Measurements from ENCODE around the gene ANKS6.

Gene ANKS6

GRCh38 chr9:98809311-98810101, 13.2 kb upstream of the ANKS6 start:
- Histone ChIP-seq H3K4me3 (ENCODE audit: low read depth in 1 of 2, low read length in 2 of 2) (no peak overlapping the region), H3K79me2 (ENCODE audit: insufficient read depth, low read length) (no peaks in the 10 kb centered on the region), H4K20me1 (ENCODE audit: insufficient read depth, low read length) (no peaks in the 10 kb centered on the region), H3K4me2 (ENCODE audit: insufficient read depth, low read length) (no peak overlapping the region), H3K9me3 (ENCODE audit: insufficient read depth, low read length, severe bottlenecking) (no peaks in the 10 kb centered on the region), H2AFZ (ENCODE audit: low read depth, low read length) (no peak overlapping the region), H3K4me1 (ENCODE audit: insufficient read depth, low read length) (no peaks in the 10 kb centered on the region), H3K36me3 (ENCODE audit: insufficient read depth, low read length) (no peaks in the 10 kb centered on the region), H3K27ac (ENCODE audit: low read length) (no peak overlapping the region), H3K27me3 (ENCODE audit: insufficient read depth, low read length, poor library complexity) (peaks cover 27% of the 10 kb centered on the region), H3K9ac (ENCODE audit: low read depth, low read length) (no peak overlapping the region)
- no peak for TF ChIP-seq EZH2 (IDR thresholded peaks at IDR 0.05; ENCODE audit: borderline replicate concordance, low read depth, low read length, severe bottlenecking)
- TF ChIP-seq CTCF (IDR thresholded peaks at IDR 0.05; ENCODE audit: borderline replicate concordance, extremely low read depth, low read length, poor library complexity, severe bottlenecking): no peak
- DNase-seq: no peak
- ATAC-seq (ENCODE audit: insufficient read depth, low read depth): no peak

GRCh38 chr9:98808875-98809274, 12.5 kb upstream of the ANKS6 start:
- H3K27me3 ChIP-seq (ENCODE audit: insufficient read depth, low read length, poor library complexity): peaks cover 27% of the 10 kb centered on the region
- H3K4me3 ChIP-seq (ENCODE audit: low read depth in 1 of 2, low read length in 2 of 2): no peak overlapping the region
- H3K4me1 ChIP-seq (ENCODE audit: insufficient read depth, low read length): no peaks in the 10 kb centered on the region
- no peak overlapping the region for H3K27ac ChIP-seq (ENCODE audit: low read length)
- no peak for DNase-seq
- no peaks in the 10 kb centered on the region for H4K20me1 ChIP-seq (ENCODE audit: insufficient read depth, low read length)
- no peaks in the 10 kb centered on the region for H3K36me3 ChIP-seq (ENCODE audit: insufficient read depth, low read length)
- H2AFZ ChIP-seq (ENCODE audit: low read depth, low read length): no peak overlapping the region
- H3K9me3 ChIP-seq (ENCODE audit: insufficient read depth, low read length, severe bottlenecking): no peaks in the 10 kb centered on the region
- ATAC-seq (ENCODE audit: insufficient read depth, low read depth): no peak
- no peak overlapping the region for H3K9ac ChIP-seq (ENCODE audit: low read depth, low read length)
- no peaks in the 10 kb centered on the region for H3K79me2 ChIP-seq (ENCODE audit: insufficient read depth, low read length)
- no peak for TF ChIP-seq EZH2 (IDR thresholded peaks at IDR 0.05; ENCODE audit: borderline replicate concordance, low read depth, low read length, severe bottlenecking)
- no peak for TF ChIP-seq CTCF (IDR thresholded peaks at IDR 0.05; ENCODE audit: borderline replicate concordance, extremely low read depth, low read length, poor library complexity, severe bottlenecking)
- H3K4me2 ChIP-seq (ENCODE audit: insufficient read depth, low read length): no peak overlapping the region

GRCh38 chr9:98808411-98808815, 12.1 kb upstream of the ANKS6 start:
- H3K9me3 ChIP-seq (ENCODE audit: insufficient read depth, low read length, severe bottlenecking): no peaks in the 10 kb centered on the region
- peaks cover 27% of the 10 kb centered on the region for H3K27me3 ChIP-seq (ENCODE audit: insufficient read depth, low read length, poor library complexity)
- no peaks in the 10 kb centered on the region for H3K79me2 ChIP-seq (ENCODE audit: insufficient read depth, low read length)
- no peaks in the 10 kb centered on the region for H3K36me3 ChIP-seq (ENCODE audit: insufficient read depth, low read length)
- no peaks in the 10 kb centered on the region for H4K20me1 ChIP-seq (ENCODE audit: insufficient read depth, low read length)
- H3K27ac ChIP-seq (ENCODE audit: low read length): no peak overlapping the region
- DNase-seq (no peak), ATAC-seq (ENCODE audit: insufficient read depth, low read depth) (no peak)
- no peak overlapping the region for H2AFZ ChIP-seq (ENCODE audit: low read depth, low read length)
- H3K9ac ChIP-seq (ENCODE audit: low read depth, low read length): no peak overlapping the region
- no peak for TF ChIP-seq EZH2 (IDR thresholded peaks at IDR 0.05; ENCODE audit: borderline replicate concordance, low read depth, low read length, severe bottlenecking)
- TF ChIP-seq CTCF (IDR thresholded peaks at IDR 0.05; ENCODE audit: borderline replicate concordance, extremely low read depth, low read length, poor library complexity, severe bottlenecking): no peak
- H3K4me1 ChIP-seq (ENCODE audit: insufficient read depth, low read length): no peaks in the 10 kb centered on the region
- H3K4me2 ChIP-seq (ENCODE audit: insufficient read depth, low read length): no peak overlapping the region
- H3K4me3 ChIP-seq (ENCODE audit: low read depth in 1 of 2, low read length in 2 of 2): no peak overlapping the region

Measured in DND-41 (cell line).